ENCODE results near the gene PRSS36.
"Not testable (repeated sequence)": the region's sequence is repeated elsewhere in the genome, so short reads cannot be mapped to it uniquely, and the experiment has no call there.

Gene PRSS36

GRCh38 chr16:31149894-31150890 is at the start of gene PRSS36:
PRSS36 (minus strand) TSS chr16:31150066; CDS start chr16:31150035, 31 bp downstream.
- DNase-seq (ENCODE audit: low spot score), result no peak

GRCh38 chr16:31199430-31200041 is 49.7 kb upstream of the PRSS36 start:
- DNase-seq (ENCODE audit: low spot score), result no peak

GRCh38 chr16:31198207-31198882 is 48.5 kb upstream of the PRSS36 start:
- no peak for DNase-seq (ENCODE audit: low spot score)

DNA sequence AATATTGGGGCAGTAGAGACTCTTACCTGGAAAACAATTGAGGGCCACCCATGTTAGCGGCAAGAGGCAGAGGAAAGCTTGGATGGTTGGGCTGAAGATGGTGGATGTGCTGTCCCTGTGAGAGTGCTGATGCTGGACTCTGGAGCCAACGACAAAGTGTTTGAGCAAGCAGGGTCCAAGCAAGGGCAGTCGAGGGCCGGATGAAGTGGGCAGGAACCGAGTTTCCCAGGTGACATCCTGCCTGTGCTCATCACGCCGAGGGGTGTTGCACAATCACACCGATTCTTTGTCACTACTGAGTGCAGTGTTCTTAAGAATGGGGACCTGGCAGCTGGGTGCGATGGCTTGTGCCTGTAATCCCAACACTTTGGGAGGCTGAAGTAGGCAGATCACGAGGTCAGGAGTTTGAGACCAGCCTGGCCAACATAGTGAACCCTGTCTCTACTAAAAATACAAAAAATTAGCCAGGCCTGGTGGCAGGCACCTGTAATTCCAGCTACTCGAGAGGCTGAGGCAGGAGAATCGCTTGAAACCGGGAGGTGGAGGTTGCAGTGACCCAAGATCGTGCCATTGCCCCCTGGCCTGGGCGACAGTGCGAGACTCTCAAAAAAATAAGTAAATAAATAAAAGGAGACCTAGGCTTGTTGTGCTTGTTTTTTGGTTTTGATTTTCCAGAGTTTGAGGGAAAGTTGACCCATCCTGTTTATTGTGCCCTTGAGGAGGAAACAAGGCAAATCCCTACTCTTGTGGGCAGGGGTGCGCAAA is 46.6 kb upstream of the PRSS36 start:
- no peak for DNase-seq (ENCODE audit: low spot score)

DNA sequence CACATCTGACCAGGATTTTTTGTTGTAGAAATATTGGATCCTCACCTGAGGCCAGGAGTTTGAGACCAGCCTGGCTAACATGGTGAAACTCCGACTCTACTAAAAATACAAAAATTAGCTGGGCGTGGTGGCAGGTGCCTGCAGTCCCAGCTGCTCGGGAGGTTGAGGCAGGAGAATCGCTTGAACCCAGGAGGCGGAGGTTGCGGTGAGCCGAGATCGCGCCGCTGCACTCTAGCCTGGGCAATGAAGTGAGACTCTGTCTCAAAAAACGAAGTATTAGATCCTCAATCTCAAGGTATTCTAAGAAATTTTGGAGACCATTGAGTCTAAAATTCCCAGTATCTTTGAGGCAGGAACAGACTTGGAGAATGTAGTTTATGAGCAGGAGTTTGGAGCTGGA is 46.0 kb upstream of the PRSS36 start:
- not testable (repeated sequence) for DNase-seq (ENCODE audit: low spot score)

- no peak for DNase-seq (ENCODE audit: low spot score)
These were observed 45.0 kb upstream of the PRSS36 start for GRCh38 chr16:31194898-31195297.

DNA sequence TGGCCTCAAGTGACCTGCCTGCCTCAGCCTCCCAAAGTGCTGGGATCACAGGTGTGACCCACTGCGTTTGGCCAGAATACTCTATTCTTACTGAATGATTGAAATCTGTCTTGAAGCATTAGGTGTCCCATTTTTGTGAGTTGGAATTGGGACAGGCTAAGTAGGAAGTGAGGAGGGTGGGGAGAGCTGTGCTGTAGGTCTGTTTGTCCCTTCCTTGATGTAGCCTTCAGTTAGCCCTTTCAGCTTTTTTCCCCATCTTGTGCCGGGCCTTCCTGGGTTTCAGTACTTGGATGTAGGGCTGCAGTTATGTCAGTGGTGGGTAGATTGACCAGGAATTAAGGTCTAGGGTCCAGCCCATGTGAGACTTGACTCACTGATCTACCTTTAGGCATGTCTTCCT is 44.0 kb upstream of the PRSS36 start:
- DNase-seq (ENCODE audit: low spot score), result no peak

DNA sequence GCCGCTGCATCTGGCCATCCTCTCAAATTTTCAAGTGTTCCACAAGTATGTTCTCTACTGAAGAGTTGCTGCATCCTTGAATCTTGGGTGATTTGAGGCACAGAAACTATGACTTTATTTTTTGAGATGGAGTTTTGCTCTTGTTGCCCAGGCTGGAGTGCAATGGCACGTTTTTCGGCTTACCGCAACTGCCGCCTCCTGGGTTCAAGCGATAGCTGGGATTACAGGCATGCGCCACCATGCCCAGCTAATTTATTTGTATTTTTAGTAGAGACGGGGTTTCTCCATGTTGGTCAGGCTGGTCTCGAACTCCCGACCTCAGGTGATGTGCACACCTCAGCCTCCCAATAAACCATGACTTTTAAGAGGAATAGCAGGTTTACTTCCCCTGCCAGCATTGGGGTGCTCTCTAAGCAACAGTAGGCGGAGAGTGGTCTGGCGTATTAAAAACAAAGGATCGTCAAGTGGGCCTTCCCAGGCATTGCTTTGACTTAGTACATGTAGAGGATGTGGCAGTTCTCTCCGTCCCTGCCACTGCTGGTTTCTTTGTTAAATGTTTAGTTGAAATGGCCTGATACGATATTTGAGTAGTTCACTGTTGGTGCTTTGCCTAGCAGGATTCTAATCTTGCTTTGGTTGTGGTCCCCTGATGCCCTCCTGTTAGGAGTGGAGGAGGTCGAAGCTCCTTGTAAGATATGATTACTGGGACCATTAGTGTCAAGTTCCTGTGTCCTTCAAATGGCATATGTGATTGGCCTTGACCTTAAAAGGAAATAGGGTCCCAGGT is 43.2 kb upstream of the PRSS36 start:
- DNase-seq (ENCODE audit: low spot score), result no peak

DNA sequence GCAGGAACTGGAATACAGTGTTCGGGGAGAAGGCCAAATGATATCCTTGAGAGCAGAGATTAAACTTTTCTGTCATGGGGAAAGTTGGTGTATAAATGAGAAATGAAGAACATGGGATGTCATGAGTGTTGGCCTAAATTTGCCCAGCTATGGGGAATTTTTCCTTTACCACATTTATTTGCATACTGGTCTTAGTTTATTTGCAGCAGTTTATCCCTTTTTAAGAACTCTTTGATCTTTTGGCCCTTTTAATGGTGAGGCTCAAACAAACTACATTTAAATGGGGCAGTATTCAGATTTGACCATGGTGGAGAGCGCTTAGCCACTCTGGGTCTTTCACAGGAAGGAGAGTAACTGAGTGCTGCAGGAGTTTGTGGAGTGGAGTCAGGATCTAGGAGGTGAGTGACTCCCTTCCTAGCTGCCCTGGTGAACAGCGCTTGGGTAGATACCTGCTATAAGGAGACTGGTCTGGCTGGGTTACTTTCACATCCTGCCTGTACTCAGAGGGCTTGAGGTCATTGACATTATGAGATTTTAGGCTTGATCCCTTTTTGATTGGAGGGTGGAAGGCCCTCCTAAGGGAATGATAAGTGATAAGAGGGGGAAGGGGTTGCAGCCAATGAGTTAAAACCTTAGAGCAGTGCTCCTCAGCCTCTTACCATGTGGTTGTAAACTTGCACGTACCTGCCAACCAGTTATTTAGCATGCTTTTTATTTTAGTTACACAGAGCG is 42.0 kb upstream of the PRSS36 start:
- no peak for DNase-seq (ENCODE audit: low spot score)

DNA sequence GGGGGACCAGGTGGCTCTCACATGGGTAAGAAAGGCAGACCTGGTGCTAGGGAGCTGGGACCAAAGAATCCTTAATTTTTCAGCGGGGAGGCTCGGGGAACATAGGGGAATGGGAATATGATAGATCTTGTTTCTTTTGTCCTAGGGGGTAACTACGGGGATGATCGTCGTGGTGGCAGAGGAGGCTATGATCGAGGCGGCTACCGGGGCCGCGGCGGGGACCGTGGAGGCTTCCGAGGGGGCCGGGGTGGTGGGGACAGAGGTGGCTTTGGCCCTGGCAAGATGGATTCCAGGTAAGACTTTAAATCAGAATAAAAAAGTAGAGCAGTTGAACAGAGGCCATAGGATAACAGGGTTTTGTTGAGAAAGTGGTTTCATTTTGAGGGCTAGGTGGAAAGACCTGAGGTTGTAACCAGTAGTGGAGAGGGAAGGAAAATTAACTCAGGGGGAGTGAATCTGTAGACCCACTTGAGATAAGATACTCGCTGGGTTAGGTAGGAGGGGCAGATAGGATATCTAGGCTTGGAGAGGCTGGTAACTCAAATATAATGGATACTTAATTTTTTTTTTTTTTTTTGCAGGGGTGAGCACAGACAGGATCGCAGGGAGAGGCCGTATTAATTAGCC is 41.1 kb upstream of the PRSS36 start:
- no peak for DNase-seq (ENCODE audit: low spot score)

GRCh38 chr16:31190061-31190460 is 40.2 kb upstream of the PRSS36 start:
- DNase-seq (ENCODE audit: low spot score), result no peak

DNA sequence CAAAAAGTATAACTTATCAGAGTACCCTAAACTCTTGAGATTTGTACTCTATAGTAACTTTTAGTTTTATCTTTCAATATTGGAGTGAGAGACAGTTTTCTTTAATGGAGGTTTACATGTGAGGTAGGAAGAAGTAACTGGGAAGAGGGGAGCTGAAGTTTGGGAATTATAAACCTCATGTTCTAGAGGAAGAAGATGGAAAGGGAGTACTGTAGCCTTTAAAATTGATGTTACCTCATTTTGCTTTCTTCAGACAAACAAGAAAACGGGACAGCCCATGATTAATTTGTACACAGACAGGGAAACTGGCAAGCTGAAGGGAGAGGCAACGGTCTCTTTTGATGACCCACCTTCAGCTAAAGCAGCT is 39.5 kb upstream of the PRSS36 start:
- DNase-seq (ENCODE audit: low spot score), result no peak

DNA sequence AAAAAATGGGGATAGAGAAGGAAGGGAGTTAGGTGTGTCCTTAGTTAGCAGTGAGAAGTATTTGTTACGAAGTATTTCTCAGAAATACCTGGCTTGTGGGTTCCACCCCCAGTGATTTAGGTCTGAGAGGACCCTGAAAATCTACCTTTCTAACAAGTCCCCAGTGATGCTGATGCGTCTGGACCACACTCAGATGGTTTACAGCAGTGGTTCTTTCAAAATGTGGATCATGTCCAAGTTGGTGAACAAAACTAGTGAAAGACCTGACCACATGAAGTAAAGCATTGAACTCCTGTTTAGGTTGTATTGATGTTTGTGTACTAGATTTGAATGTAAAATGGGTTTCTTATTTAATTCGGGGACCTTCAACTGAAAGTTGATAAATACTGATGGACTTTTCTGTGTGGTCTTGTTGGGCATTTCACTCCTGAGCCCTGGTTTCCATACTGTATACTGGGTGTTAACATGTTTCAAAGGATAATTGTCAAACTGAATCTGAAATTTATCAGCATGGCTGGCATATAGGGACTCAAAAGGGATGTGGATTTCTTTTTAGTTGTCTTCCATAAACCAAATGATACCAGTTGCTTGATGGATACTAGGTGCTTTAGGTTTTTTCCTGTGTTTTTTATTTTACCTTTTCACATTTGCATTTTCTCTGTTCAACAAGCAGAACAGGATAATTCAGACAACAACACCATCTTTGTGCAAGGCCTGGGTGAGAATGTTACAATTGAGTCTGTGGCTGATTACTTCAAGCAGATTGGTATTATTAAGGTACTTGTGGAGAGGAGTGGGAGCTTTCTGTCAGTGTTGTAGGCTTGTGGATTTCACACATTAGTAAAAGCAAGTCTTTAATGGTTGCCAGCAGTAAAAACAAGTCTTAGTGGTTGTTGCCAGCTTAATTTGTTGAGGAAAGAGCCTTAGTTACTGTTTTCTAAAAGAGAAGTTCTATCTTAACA is 38.9 kb upstream of the PRSS36 start:
- no peak for DNase-seq (ENCODE audit: low spot score)

- no peak for DNase-seq (ENCODE audit: low spot score)
These were observed 37.9 kb upstream of the PRSS36 start for GRCh38 chr16:31187808-31188189.

- DNase-seq (ENCODE audit: low spot score), result no peak
These were observed 37.3 kb upstream of the PRSS36 start for GRCh38 chr16:31186930-31187807.

- DNase-seq (ENCODE audit: low spot score), result no peak
These were observed 36.3 kb upstream of the PRSS36 start for GRCh38 chr16:31186176-31186575.

DNA sequence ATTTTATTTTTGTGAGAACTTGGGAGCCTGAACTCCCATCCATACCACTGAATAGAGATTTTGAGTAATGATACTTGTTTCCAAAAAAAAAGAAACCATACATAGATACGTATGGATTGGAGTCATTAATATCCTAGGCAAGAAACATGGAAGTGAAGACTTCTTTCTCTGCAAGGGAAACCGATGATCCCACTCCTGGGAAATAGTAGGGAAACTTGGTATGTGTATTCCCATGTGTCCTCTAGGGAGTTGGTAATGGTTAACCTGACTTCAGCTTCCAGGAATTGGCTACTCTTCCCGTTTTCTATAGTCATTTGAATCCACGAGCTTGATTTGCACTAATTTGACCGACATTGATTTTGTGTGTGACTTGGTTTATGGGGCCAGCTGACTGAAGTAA is 35.5 kb upstream of the PRSS36 start:
- DNase-seq (ENCODE audit: low spot score), result no peak

DNA sequence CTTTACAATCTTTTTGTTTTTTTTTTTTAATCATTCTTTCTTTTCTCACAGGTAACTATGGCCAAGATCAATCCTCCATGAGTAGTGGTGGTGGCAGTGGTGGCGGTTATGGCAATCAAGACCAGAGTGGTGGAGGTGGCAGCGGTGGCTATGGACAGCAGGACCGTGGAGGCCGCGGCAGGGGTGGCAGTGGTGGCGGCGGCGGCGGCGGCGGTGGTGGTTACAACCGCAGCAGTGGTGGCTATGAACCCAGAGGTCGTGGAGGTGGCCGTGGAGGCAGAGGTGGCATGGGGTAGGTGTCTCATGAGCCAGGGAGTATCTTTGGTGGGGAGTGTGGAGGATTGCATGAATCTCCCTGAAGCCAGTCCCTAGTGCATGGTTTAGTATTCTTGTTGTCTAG is 35.0 kb upstream of the PRSS36 start:
- no peak for DNase-seq (ENCODE audit: low spot score)

Measured in HuH-7.5 (cell line).